ENCODE data around the gene FOXJ1.

DNA sequence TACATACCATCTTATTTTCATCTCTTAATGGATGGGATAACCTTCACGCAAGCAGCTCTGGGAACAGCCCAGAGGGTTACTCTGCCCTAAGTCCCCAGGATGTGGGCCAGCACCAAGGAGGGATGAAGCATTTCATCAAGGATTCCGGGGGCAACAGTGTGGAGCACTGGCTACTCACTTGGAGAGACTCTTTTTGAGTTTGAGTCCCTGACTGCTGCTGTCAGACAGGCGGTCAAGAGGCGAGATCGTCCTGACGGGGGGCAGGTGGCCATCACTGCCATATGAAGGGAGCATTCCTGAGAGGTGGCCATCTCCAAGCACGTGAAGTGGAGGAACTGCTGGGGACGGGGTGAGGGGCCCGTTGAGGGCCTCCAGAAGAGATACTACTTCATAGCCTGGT, 18.1 kb upstream of the FOXJ1 start:
- TF ChIP-seq, protein P1, sequence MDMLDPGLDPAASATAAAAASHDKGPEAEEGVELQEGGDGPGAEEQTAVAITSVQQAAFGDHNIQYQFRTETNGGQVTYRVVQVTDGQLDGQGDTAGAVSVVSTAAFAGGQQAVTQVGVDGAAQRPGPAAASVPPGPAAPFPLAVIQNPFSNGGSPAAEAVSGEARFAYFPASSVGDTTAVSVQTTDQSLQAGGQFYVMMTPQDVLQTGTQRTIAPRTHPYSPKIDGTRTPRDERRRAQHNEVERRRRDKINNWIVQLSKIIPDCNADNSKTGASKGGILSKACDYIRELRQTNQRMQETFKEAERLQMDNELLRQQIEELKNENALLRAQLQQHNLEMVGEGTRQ (IDR thresholded peaks at IDR 0.05; ENCODE audit: borderline replicate concordance, low read depth, low read length): no peak
- TF ChIP-seq NFIC (IDR thresholded peaks at IDR 0.05; ENCODE audit: borderline replicate concordance) (no peak), POLR2AphosphoS5 (IDR thresholded peaks at IDR 0.05; ENCODE audit: low read depth, low read length) (no peak), TAF1 (IDR thresholded peaks at IDR 0.05; ENCODE audit: borderline replicate concordance, low read depth, low read length) (no peak), MXI1 (IDR thresholded peaks at IDR 0.05; ENCODE audit: low read depth, low read length) (no peak), RAD21 (IDR thresholded peaks at IDR 0.05; ENCODE audit: low read length) (no peak), EP300 (IDR thresholded peaks at IDR 0.05; ENCODE audit: borderline replicate concordance in 1 of 2, low read depth in 1 of 2, low read length in 1 of 2) (no peak), TCF12 (IDR thresholded peaks at IDR 0.05) (no peak), SMC3 (IDR thresholded peaks at IDR 0.05; ENCODE audit: low read depth, low read length) (no peak)
- TF ChIP-seq, protein P2, sequence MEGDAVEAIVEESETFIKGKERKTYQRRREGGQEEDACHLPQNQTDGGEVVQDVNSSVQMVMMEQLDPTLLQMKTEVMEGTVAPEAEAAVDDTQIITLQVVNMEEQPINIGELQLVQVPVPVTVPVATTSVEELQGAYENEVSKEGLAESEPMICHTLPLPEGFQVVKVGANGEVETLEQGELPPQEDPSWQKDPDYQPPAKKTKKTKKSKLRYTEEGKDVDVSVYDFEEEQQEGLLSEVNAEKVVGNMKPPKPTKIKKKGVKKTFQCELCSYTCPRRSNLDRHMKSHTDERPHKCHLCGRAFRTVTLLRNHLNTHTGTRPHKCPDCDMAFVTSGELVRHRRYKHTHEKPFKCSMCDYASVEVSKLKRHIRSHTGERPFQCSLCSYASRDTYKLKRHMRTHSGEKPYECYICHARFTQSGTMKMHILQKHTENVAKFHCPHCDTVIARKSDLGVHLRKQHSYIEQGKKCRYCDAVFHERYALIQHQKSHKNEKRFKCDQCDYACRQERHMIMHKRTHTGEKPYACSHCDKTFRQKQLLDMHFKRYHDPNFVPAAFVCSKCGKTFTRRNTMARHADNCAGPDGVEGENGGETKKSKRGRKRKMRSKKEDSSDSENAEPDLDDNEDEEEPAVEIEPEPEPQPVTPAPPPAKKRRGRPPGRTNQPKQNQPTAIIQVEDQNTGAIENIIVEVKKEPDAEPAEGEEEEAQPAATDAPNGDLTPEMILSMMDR (IDR thresholded peaks at IDR 0.05): no peak
- TF ChIP-seq, protein P3, sequence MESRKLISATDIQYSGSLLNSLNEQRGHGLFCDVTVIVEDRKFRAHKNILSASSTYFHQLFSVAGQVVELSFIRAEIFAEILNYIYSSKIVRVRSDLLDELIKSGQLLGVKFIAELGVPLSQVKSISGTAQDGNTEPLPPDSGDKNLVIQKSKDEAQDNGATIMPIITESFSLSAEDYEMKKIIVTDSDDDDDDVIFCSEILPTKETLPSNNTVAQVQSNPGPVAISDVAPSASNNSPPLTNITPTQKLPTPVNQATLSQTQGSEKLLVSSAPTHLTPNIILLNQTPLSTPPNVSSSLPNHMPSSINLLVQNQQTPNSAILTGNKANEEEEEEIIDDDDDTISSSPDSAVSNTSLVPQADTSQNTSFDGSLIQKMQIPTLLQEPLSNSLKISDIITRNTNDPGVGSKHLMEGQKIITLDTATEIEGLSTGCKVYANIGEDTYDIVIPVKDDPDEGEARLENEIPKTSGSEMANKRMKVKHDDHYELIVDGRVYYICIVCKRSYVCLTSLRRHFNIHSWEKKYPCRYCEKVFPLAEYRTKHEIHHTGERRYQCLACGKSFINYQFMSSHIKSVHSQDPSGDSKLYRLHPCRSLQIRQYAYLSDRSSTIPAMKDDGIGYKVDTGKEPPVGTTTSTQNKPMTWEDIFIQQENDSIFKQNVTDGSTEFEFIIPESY (IDR thresholded peaks at IDR 0.05; ENCODE audit: borderline replicate concordance, low read depth): no peak
- TF ChIP-seq, protein P4, sequence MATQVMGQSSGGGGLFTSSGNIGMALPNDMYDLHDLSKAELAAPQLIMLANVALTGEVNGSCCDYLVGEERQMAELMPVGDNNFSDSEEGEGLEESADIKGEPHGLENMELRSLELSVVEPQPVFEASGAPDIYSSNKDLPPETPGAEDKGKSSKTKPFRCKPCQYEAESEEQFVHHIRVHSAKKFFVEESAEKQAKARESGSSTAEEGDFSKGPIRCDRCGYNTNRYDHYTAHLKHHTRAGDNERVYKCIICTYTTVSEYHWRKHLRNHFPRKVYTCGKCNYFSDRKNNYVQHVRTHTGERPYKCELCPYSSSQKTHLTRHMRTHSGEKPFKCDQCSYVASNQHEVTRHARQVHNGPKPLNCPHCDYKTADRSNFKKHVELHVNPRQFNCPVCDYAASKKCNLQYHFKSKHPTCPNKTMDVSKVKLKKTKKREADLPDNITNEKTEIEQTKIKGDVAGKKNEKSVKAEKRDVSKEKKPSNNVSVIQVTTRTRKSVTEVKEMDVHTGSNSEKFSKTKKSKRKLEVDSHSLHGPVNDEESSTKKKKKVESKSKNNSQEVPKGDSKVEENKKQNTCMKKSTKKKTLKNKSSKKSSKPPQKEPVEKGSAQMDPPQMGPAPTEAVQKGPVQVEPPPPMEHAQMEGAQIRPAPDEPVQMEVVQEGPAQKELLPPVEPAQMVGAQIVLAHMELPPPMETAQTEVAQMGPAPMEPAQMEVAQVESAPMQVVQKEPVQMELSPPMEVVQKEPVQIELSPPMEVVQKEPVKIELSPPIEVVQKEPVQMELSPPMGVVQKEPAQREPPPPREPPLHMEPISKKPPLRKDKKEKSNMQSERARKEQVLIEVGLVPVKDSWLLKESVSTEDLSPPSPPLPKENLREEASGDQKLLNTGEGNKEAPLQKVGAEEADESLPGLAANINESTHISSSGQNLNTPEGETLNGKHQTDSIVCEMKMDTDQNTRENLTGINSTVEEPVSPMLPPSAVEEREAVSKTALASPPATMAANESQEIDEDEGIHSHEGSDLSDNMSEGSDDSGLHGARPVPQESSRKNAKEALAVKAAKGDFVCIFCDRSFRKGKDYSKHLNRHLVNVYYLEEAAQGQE (IDR thresholded peaks at IDR 0.05; ENCODE audit: low read depth, low read length): no peak
- TF ChIP-seq, protein P5, sequence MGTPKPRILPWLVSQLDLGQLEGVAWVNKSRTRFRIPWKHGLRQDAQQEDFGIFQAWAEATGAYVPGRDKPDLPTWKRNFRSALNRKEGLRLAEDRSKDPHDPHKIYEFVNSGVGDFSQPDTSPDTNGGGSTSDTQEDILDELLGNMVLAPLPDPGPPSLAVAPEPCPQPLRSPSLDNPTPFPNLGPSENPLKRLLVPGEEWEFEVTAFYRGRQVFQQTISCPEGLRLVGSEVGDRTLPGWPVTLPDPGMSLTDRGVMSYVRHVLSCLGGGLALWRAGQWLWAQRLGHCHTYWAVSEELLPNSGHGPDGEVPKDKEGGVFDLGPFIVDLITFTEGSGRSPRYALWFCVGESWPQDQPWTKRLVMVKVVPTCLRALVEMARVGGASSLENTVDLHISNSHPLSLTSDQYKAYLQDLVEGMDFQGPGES (IDR thresholded peaks at IDR 0.05; ENCODE audit: low read depth, low read length): no peak
